TTC549 (cell line): ENCODE results near the gene RAD51AP2.

Experiments
- FAIRE-seq: peaks from 2 replicates; lab custom pipeline; 2012; peaks lifted over from hg19 to GRCh38; lab: Jason Lieb, UNC

Gene RAD51AP2

DNA sequence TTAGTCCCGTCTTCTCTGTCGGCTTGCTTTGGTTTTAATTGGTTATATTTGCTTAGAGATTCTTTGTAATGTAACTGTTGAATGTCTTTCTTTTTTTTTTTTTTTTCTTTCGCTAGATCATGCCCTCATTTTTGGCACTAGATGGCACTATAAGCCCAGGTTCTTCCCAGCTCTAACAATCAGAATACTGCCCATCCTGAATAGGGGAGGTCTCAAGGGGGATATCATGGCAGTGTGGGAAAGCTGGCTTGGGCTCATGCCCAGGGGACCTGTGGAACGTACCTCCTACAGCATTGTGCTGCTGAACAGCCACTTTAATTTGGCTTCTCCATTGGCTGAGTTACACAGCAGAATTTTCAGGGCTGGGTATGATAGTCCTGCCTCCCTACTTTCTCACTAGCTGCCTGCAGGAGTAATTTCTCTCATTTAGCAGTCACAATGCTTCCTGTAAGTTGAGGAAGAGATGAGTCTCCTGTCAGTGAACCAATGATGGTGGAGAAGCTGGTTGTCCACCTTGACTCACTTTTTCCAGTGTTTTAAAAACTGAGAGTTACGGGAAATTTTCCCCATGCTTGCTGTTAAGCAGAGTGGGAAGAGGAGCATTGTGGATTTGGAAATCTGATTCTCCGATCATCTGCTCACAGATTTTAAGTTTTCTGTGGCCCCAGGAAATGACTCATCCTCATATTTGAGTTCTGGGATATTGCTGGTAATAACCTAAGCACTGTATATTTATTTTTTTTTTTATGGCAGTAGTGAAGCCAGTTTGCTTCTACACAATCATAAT is 47.2 kb downstream of the RAD51AP2 start:
- no peak for FAIRE-seq

DNA sequence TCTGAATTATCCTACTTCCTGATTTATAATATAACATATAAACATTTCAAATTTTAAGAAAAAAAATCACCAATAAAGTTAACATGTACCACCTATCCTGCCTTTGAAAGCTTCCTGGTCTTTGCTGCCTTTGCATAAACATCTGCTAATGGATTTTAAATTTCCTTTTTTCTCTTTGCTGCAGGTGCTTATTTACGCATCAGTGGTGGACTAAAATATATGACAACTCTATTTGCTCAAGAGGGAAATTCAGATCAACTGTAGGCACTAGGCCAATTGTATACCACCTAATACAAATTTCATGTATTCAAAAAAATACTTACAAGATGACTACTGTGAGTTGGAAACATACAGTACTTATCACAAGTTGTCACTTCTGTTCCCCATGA is 57.2 kb downstream of the RAD51AP2 start:
- no peak for FAIRE-seq
